Fibroblast of pulmonary artery (primary cell): ENCODE measurements around the gene ARHGDIG.
A peak's percentile ranks its signal among the peaks of the same experiment; 100 is the strongest.

Source experiments
- DNase-seq: peaks from one replicate; pipeline ENCODE4 v3.0.0-alpha.2; 2010; ENCODE audit warnings: low read depth
- H3K4me3 ChIP-seq: replicated peaks from 2 replicates; pipeline ENCODE4 v1.5.1; 2011; ENCODE audit warnings: low read depth, mild to moderate bottlenecking, control low read depth, low read length, moderate library complexity
- CTCF ChIP-seq: IDR thresholded peaks from 2 replicates; pipeline ENCODE4 v1.5.1; 2011; ENCODE audit warnings: mild to moderate bottlenecking, control low read depth, low read length, inconsistent platforms; ENCODE audit errors: missing control alignments

ARHGDIG gene

GRCh38 chr16:280552-280951, at the start of gene ARHGDIG:
Gene ARHGDIG (plus strand): TSS chr16:280591. CDS start chr16:280681, 90 bp downstream.
- no peak for DNase-seq
- TF ChIP-seq CTCF = no peak
- peak within 1 kb of the TSS; percentile 19 for H3K4me3 ChIP-seq

- TF ChIP-seq CTCF = no peak
- H3K4me3 ChIP-seq = no peak overlapping the region
- DNase-seq = no peak
These were observed 49.4 kb upstream of the ARHGDIG start for GRCh38 chr16:230949-231348.

- peak within 1 kb of the TSS; percentile 94 for H3K4me3 ChIP-seq
- peak; percentile 32 for TF ChIP-seq CTCF
- peak; percentile 91 for DNase-seq
These were observed 45.7 kb upstream of the ARHGDIG start, which contains the start of gene FAM234A for GRCh38 chr16:234468-235305. Gene FAM234A (plus strand): TSS chr16:234821. CDS start chr16:254414, 19,593 bp downstream.

GRCh38 chr16:239948-240277, 40.5 kb upstream of the ARHGDIG start:
- peak; percentile 8 for DNase-seq
- H3K4me3 ChIP-seq = no peak overlapping the region
- TF ChIP-seq CTCF = no peak

- TF ChIP-seq CTCF = no peak
- no peak for DNase-seq
- no peak overlapping the region for H3K4me3 ChIP-seq
These were observed 39.8 kb upstream of the ARHGDIG start for GRCh38 chr16:240559-240958.

GRCh38 chr16:242281-242680, 38.1 kb upstream of the ARHGDIG start:
- no peak overlapping the region for H3K4me3 ChIP-seq
- DNase-seq = no peak
- no peak for TF ChIP-seq CTCF

- TF ChIP-seq CTCF = no peak
- H3K4me3 ChIP-seq = no peak overlapping the region
- no peak for DNase-seq
These were observed 37.0 kb upstream of the ARHGDIG start for GRCh38 chr16:243348-243747.
